HEK293 (cell line): ENCODE results near the gene YPEL1.
A peak's percentile ranks its signal among the peaks of the same experiment; 100 is the strongest.

Source experiments
- CTCF ChIA-PET: fragments of 350-600 bp; formaldehyde crosslinking; extraction: SDS; loops from one replicate; lab custom pipeline; 2021; ENCODE audit warnings: antibody characterized with exemption; lab: Yijun Ruan, JAX
- POLR2A ChIA-PET: fragments of 300-600 bp; formaldehyde crosslinking; extraction: SDS; loops from one replicate; lab custom pipeline; 2020; ENCODE audit warnings: antibody characterized with exemption, inconsistent platforms; lab: Yijun Ruan, JAX
- H3K27ac ChIP-seq: fragments of 200-500 bp; sonication (Bioruptor generic); 2 replicates; pipeline ENCODE4 v1.5.1; 2014; ENCODE audit warnings: low read depth, low read length, control low read depth, inconsistent platforms; ENCODE audit errors: extremely low read depth
- H3K36me3 ChIP-seq, 2 experiments: fragments of 200-500 bp in 1 of 2; sonication (Bioruptor generic) in 1 of 2; 1 replicate in 1 of 2; 2 replicates in 1 of 2; pipeline ENCODE4 v1.5.1; 2014 to 2017; ENCODE audit warnings: inconsistent platforms in 2 of 2, low read length in 2 of 2; ENCODE audit not compliant: control insufficient read depth in 2 of 2, insufficient read depth in 1 of 2
- H3K4me1 ChIP-seq: fragments of 200-500 bp; sonication (Bioruptor generic); 2 replicates; pipeline ENCODE4 v1.5.1; 2014; ENCODE audit warnings: mild to moderate bottlenecking, low read length, inconsistent platforms; ENCODE audit not compliant: control insufficient read depth, insufficient read depth
- H3K4me3 ChIP-seq: 2 replicates; pipeline ENCODE4 v1.5.1; 2011; ENCODE audit warnings: low read depth, mild to moderate bottlenecking, control low read depth, low read length, moderate library complexity
- H3K9me3 ChIP-seq: fragments of 200-500 bp; sonication (Bioruptor generic); 2 replicates; pipeline ENCODE4 v1.5.1; 2014; ENCODE audit warnings: low read depth, low read length, inconsistent platforms; ENCODE audit not compliant: control insufficient read depth, insufficient read depth
- CTCF ChIP-seq: fragments of 450-650 bp; formaldehyde crosslinking; IDR thresholded peaks from 2 replicates; pipeline ENCODE4 v1.5.1; 2016; ENCODE audit warnings: missing biosample characterization, missing genetic modification characterization
- HOXA7 ChIP-seq: sonication (generic); formaldehyde crosslinking; IDR thresholded peaks from 2 replicates; pipeline ENCODE4 v1.8.1; 2022; ENCODE audit warnings: missing genetic modification reagents, borderline replicate concordance
- KLF8 ChIP-seq: fragments of 450-650 bp; formaldehyde crosslinking; IDR thresholded peaks from 2 replicates; pipeline ENCODE4 v1.5.1; 2016; ENCODE audit warnings: missing biosample characterization, missing genetic modification characterization
- PRDM10 ChIP-seq: fragments of 450-650 bp; formaldehyde crosslinking; IDR thresholded peaks from 2 replicates; pipeline ENCODE4 v1.5.1; 2016; ENCODE audit warnings: missing biosample characterization, missing genetic modification characterization
- SCRT1 ChIP-seq: fragments of 450-650 bp; formaldehyde crosslinking; IDR thresholded peaks from 2 replicates; pipeline ENCODE4 v1.5.1; 2016; ENCODE audit warnings: missing biosample characterization, missing genetic modification characterization, borderline replicate concordance
- SCRT2 ChIP-seq: fragments of 450-650 bp; formaldehyde crosslinking; IDR thresholded peaks from 2 replicates; pipeline ENCODE4 v1.5.1; 2016; ENCODE audit warnings: missing biosample characterization, missing genetic modification characterization
- SP7 ChIP-seq: fragments of 450-650 bp; formaldehyde crosslinking; IDR thresholded peaks from 2 replicates; pipeline ENCODE4 v1.5.1; 2016; ENCODE audit warnings: missing biosample characterization, missing genetic modification characterization
- ZBTB17 ChIP-seq: fragments of 450-650 bp; formaldehyde crosslinking; IDR thresholded peaks from 2 replicates; pipeline ENCODE4 v1.5.1; 2016; ENCODE audit warnings: missing biosample characterization, missing genetic modification characterization
- ZBTB6 ChIP-seq: fragments of 450-650 bp; formaldehyde crosslinking; IDR thresholded peaks from 2 replicates; pipeline ENCODE4 v1.5.1; 2017; ENCODE audit warnings: missing biosample characterization, missing genetic modification characterization
- ZEB2 ChIP-seq: fragments of 450-650 bp; formaldehyde crosslinking; IDR thresholded peaks from 2 replicates; pipeline ENCODE4 v1.5.1; 2016; ENCODE audit warnings: missing biosample characterization, missing genetic modification characterization
- ZFP3 ChIP-seq: fragments of 450-650 bp; formaldehyde crosslinking; IDR thresholded peaks from 2 replicates; pipeline ENCODE4 v1.5.1; 2016; ENCODE audit warnings: low read depth, missing biosample characterization, missing genetic modification characterization
- ZNF140 ChIP-seq: fragments of 450-650 bp; formaldehyde crosslinking; IDR thresholded peaks from 2 replicates; pipeline ENCODE4 v1.5.1; 2016; ENCODE audit warnings: missing biosample characterization, missing genetic modification characterization
- ZNF175 ChIP-seq: fragments of 450-650 bp; formaldehyde crosslinking; IDR thresholded peaks from 2 replicates; pipeline ENCODE4 v1.5.1; 2016; ENCODE audit warnings: missing biosample characterization, missing genetic modification characterization
- ZNF2 ChIP-seq: fragments of 450-650 bp; formaldehyde crosslinking; IDR thresholded peaks from 2 replicates; pipeline ENCODE4 v1.5.1; 2016; ENCODE audit warnings: missing biosample characterization, missing genetic modification characterization
- ZNF202 ChIP-seq: fragments of 450-650 bp; formaldehyde crosslinking; IDR thresholded peaks from 2 replicates; pipeline ENCODE4 v1.5.1; 2016; ENCODE audit warnings: missing biosample characterization, missing genetic modification characterization, borderline replicate concordance
- ZNF266 ChIP-seq: fragments of 450-650 bp; formaldehyde crosslinking; IDR thresholded peaks from 2 replicates; pipeline ENCODE4 v1.5.1; 2016; ENCODE audit warnings: missing biosample characterization, missing genetic modification characterization, low read depth
- ZNF549 ChIP-seq: fragments of 450-650 bp; IDR thresholded peaks from 2 replicates; pipeline ENCODE4 v1.5.1; 2018; ENCODE audit warnings: missing biosample characterization, missing genetic modification characterization, mild to moderate bottlenecking, inconsistent platforms, moderate library complexity
- ZNF600 ChIP-seq: fragments of 450-650 bp; formaldehyde crosslinking; IDR thresholded peaks from 2 replicates; pipeline ENCODE4 v1.5.1; 2016; ENCODE audit warnings: missing biosample characterization, missing genetic modification characterization
- ZNF621 ChIP-seq: fragments of 450-650 bp; formaldehyde crosslinking; IDR thresholded peaks from 2 replicates; pipeline ENCODE4 v1.5.1; 2017; ENCODE audit warnings: missing biosample characterization, missing genetic modification characterization
- ZNF660 ChIP-seq: fragments of 450-650 bp; IDR thresholded peaks from 2 replicates; pipeline ENCODE4 v1.5.1; 2018; ENCODE audit warnings: missing biosample characterization, mild to moderate bottlenecking, missing genetic modification characterization
- ZNF692 ChIP-seq: fragments of 450-650 bp; formaldehyde crosslinking; IDR thresholded peaks from 2 replicates; pipeline ENCODE4 v1.5.1; 2016; ENCODE audit warnings: missing biosample characterization, missing genetic modification characterization
- ZNF776 ChIP-seq: fragments of 450-650 bp; formaldehyde crosslinking; IDR thresholded peaks from 2 replicates; pipeline ENCODE4 v1.5.0; 2017; ENCODE audit warnings: missing biosample characterization, missing genetic modification characterization, borderline replicate concordance
- ZNF792 ChIP-seq: fragments of 450-650 bp; formaldehyde crosslinking; IDR thresholded peaks from 2 replicates; pipeline ENCODE4 v1.5.1; 2016; ENCODE audit warnings: missing biosample characterization, missing genetic modification characterization
- ZNF843 ChIP-seq: fragments of 450-650 bp; formaldehyde crosslinking; IDR thresholded peaks from 2 replicates; pipeline ENCODE4 v1.5.1; 2016; ENCODE audit warnings: missing biosample characterization, missing genetic modification characterization
- ZSCAN30 ChIP-seq: fragments of 450-650 bp; IDR thresholded peaks from 2 replicates; pipeline ENCODE4 v1.5.1; 2018; ENCODE audit warnings: missing biosample characterization, mild to moderate bottlenecking, missing genetic modification characterization, moderate library complexity

The YPEL1 gene

GRCh38 chr22:21713428-21714058 is 22.1 kb downstream of the YPEL1 start:
- H3K4me1 ChIP-seq = no peaks in the 10 kb centered on the region
- CTCF ChIA-PET = interaction anchor here (0.8 to 2.6 kb wide), 10 partner anchors 13 to 231 kb away, joined by 3 to 28 read pairs (median 4); no protein-coding TSS in a partner anchor
- H3K27ac ChIP-seq = no peak overlapping the region
- POLR2A ChIA-PET = no interaction called here
- H3K9me3 ChIP-seq = no peaks in the 10 kb centered on the region
- H3K4me3 ChIP-seq = no peak overlapping the region
- TF ChIP-seq ZNF175 (tag by site-specific recombination) (no peak), ZNF202 (tag by site-specific recombination) (no peak), ZNF140 (no peak), ZNF843 (tag by site-specific recombination) (no peak), ZNF549 (tag by site-specific recombination) (no peak), SCRT2 (tag by site-specific recombination) (0 out of 2 replicates have a peak, but pooled peaks have one; percentile 5), ZNF621 (tag by site-specific recombination) (no peak)
- H3K36me3 ChIP-seq = peaks cover 0 to 2% of the 10 kb centered on the region in 2 experiments; a peak in 1 of 3 replicates

GRCh38 chr22:21712751-21713427 is 22.7 kb downstream of the YPEL1 start:
- Histone ChIP-seq H3K4me1 (no peaks in the 10 kb centered on the region), H3K36me3 (peaks cover 0 to 2% of the 10 kb centered on the region in 2 experiments; a peak in 1 of 3 replicates), H3K4me3 (no peak overlapping the region), H3K9me3 (no peaks in the 10 kb centered on the region), H3K27ac (no peak overlapping the region)
- ChIA-PET POLR2A (interaction anchor here (0.7 kb wide), 1 partner anchor 61 kb away, joined by 4 read pairs; no protein-coding TSS in a partner anchor), CTCF (interaction anchor here (0.6 to 2.6 kb wide), 9 partner anchors 13 to 536 kb away, joined by 3 to 28 read pairs (median 3); no protein-coding TSS in a partner anchor)
- peak; percentile 26; the same call in 1 of the 2 replicates for TF ChIP-seq ZEB2 (tag by site-specific recombination)
- TF ChIP-seq ZNF266 = no peak
- TF ChIP-seq ZNF600 (tag by site-specific recombination) = peak; percentile 35; the same call in 1 of the 2 replicates
- 0 out of 2 replicates have a peak, but pooled peaks have one; percentile 7 for TF ChIP-seq ZFP3
- TF ChIP-seq ZBTB6 (tag by site-specific recombination) = 0 out of 2 replicates have a peak, but pooled peaks have one; percentile 29
- peak; percentile 91 for TF ChIP-seq CTCF
- 0 out of 2 replicates have a peak, but pooled peaks have one; percentile 36 for TF ChIP-seq KLF8 (tag by site-specific recombination)
- peak; percentile 69; the same call in 1 of the 2 replicates for TF ChIP-seq ZNF2 (tag by site-specific recombination)
- TF ChIP-seq SP7 (tag by site-specific recombination) = 0 out of 2 replicates have a peak, but pooled peaks have one; percentile 54
- peak; percentile 35; the same call in 1 of the 2 replicates for TF ChIP-seq PRDM10 (tag by site-specific recombination)
- no peak for TF ChIP-seq ZNF776 (tag by site-specific recombination)
- TF ChIP-seq SCRT2 (tag by site-specific recombination) = peak; percentile 85
- peak; percentile 91 for TF ChIP-seq ZSCAN30 (tag by site-specific recombination)
- peak; percentile 57 for TF ChIP-seq ZBTB17
- no peak for TF ChIP-seq HOXA7 (CRISPR knock-in tag)
- TF ChIP-seq ZNF660 = peak; percentile 76; the same call in 1 of the 2 replicates
- 0 out of 2 replicates have a peak, but pooled peaks have one; percentile 12 for TF ChIP-seq ZNF692
- peak; percentile 37; the same call in 1 of the 2 replicates for TF ChIP-seq SCRT1 (tag by site-specific recombination)
- TF ChIP-seq ZNF792 (tag by site-specific recombination) = peak; percentile 68; the same call in 1 of the 2 replicates
